Panc1 (cell line): ENCODE data around the gene GUK1.

Experiments used
- POLR2AphosphoS5 ChIP-seq: IDR thresholded peaks from 2 replicates; pipeline ENCODE4 v1.6.1; 2012; ENCODE audit warnings: mild to moderate bottlenecking, low read depth, low read length, moderate library complexity
- SIN3A ChIP-seq: IDR thresholded peaks from 2 replicates; pipeline ENCODE4 v1.6.1; 2012; ENCODE audit warnings: low read depth, mild to moderate bottlenecking, low read length, moderate library complexity, borderline replicate concordance; ENCODE audit not compliant: insufficient read depth
- TF ChIP-seq, protein P1 (sequence below): fragments of 450-650 bp; IDR thresholded peaks from 2 replicates; pipeline ENCODE4 v1.5.1; 2017; ENCODE audit warnings: mild to moderate bottlenecking
- TF ChIP-seq, protein P2 (sequence below), 2 experiments: IDR thresholded peaks; 2 replicates each; pipeline ENCODE4 v1.6.1; 2011 to 2012; ENCODE audit warnings: low read depth in 2 of 2, control low read depth in 1 of 2, low read length in 1 of 2, mild to moderate bottlenecking in 1 of 2, moderate library complexity in 1 of 2; ENCODE audit not compliant: insufficient read depth in 1 of 2

DNA sequence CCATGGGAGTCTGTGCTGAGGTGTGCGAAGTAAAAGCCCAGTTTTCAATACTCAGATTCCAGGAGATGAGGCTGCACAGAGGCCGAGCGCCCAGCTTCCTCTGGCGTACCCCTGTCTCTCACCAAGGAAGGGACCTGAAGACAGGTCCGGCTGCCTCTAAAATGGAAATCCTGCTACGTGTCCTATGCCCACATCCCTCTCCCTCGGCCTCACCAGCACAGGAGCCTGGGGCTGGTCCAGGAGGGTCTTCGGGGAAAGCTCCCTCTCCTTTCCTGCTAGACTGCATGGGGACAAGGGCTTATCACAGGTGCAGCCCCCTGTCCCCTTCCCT is 31.4 kb upstream of the GUK1 start:
- TF ChIP-seq, protein P1, sequence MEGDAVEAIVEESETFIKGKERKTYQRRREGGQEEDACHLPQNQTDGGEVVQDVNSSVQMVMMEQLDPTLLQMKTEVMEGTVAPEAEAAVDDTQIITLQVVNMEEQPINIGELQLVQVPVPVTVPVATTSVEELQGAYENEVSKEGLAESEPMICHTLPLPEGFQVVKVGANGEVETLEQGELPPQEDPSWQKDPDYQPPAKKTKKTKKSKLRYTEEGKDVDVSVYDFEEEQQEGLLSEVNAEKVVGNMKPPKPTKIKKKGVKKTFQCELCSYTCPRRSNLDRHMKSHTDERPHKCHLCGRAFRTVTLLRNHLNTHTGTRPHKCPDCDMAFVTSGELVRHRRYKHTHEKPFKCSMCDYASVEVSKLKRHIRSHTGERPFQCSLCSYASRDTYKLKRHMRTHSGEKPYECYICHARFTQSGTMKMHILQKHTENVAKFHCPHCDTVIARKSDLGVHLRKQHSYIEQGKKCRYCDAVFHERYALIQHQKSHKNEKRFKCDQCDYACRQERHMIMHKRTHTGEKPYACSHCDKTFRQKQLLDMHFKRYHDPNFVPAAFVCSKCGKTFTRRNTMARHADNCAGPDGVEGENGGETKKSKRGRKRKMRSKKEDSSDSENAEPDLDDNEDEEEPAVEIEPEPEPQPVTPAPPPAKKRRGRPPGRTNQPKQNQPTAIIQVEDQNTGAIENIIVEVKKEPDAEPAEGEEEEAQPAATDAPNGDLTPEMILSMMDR: no peak
- TF ChIP-seq, protein P2, sequence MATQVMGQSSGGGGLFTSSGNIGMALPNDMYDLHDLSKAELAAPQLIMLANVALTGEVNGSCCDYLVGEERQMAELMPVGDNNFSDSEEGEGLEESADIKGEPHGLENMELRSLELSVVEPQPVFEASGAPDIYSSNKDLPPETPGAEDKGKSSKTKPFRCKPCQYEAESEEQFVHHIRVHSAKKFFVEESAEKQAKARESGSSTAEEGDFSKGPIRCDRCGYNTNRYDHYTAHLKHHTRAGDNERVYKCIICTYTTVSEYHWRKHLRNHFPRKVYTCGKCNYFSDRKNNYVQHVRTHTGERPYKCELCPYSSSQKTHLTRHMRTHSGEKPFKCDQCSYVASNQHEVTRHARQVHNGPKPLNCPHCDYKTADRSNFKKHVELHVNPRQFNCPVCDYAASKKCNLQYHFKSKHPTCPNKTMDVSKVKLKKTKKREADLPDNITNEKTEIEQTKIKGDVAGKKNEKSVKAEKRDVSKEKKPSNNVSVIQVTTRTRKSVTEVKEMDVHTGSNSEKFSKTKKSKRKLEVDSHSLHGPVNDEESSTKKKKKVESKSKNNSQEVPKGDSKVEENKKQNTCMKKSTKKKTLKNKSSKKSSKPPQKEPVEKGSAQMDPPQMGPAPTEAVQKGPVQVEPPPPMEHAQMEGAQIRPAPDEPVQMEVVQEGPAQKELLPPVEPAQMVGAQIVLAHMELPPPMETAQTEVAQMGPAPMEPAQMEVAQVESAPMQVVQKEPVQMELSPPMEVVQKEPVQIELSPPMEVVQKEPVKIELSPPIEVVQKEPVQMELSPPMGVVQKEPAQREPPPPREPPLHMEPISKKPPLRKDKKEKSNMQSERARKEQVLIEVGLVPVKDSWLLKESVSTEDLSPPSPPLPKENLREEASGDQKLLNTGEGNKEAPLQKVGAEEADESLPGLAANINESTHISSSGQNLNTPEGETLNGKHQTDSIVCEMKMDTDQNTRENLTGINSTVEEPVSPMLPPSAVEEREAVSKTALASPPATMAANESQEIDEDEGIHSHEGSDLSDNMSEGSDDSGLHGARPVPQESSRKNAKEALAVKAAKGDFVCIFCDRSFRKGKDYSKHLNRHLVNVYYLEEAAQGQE (IDR thresholded peaks at IDR 0.05; ENCODE audit: insufficient read depth in 1 of 2, low read depth in 2 of 2, low read length in 1 of 2): no peak
- TF ChIP-seq POLR2AphosphoS5: no peak
- TF ChIP-seq SIN3A: no peak
